Caco-2 (cell line): ENCODE data around the gene CAPN15. TPM values are rescaled to one million over a fixed set of nuclear protein-coding genes. Genes with fewer than 3 reads are reported as not detected.

Experiments
- BruUV-seq: library from RNA; stranded (reverse); fragments of 400-500 nt; replicated peaks from 2 replicates; lab custom pipeline; 2021; lab: Mats Ljungman, UMichigan
- CTCF ChIA-PET: fragments of 300-600 bp; sonication (Branson Sonifier 250); formaldehyde crosslinking; loops from one replicate; lab custom pipeline; 2022; ENCODE audit warnings: antibody characterized with exemption; lab: Charles Lee
- POLR2A ChIA-PET: fragments of 300-600 bp; sonication (Branson Sonifier 250); formaldehyde crosslinking; loops from one replicate; lab custom pipeline; 2022; ENCODE audit warnings: antibody characterized with exemption; lab: Charles Lee
- DNase-seq, 2 experiments: peaks; one replicate each; pipeline versions ENCODE4 v3.0.0 to v3.0.0-alpha.2; 2020 to 2022
- H3K27me3 ChIP-seq: replicated peaks from 2 replicates; pipeline ENCODE4 v1.6.0; 2011; ENCODE audit warnings: low read length; ENCODE audit not compliant: control insufficient read depth, insufficient read depth
- H3K36me3 ChIP-seq: 2 replicates; pipeline ENCODE4 v1.5.1; 2011; ENCODE audit warnings: low read length; ENCODE audit not compliant: control insufficient read depth, insufficient read depth
- H3K4me1 ChIP-seq: fragments of 250-450 bp; sonication (Bioruptor Pico); 2 replicates; pipeline ENCODE4 v1.5.1; 2020; ENCODE audit warnings: mild to moderate bottlenecking
- H3K4me3 ChIP-seq: 2 replicates; pipeline ENCODE4 v1.5.1; 2011; ENCODE audit warnings: low read depth, mild to moderate bottlenecking, control low read depth, low read length
- H3K9me3 ChIP-seq: fragments of 250-450 bp; sonication (Bioruptor Pico); 2 replicates; pipeline ENCODE4 v1.5.1; 2020; ENCODE audit warnings: mild to moderate bottlenecking, moderate library complexity
- H3K27ac Mint-ChIP-seq: one replicate; pipeline ENCODE4 v1.8.0; 2022; ENCODE audit warnings: mixed read lengths; ENCODE audit not compliant: unreplicated experiment
- H3K27me3 Mint-ChIP-seq: one replicate; pipeline ENCODE4 v1.8.0; 2022; ENCODE audit warnings: mixed read lengths; ENCODE audit not compliant: insufficient read depth, unreplicated experiment
- H3K36me3 Mint-ChIP-seq: one replicate; pipeline ENCODE4 v1.8.0; 2022; ENCODE audit warnings: mild to moderate bottlenecking, mixed read lengths; ENCODE audit not compliant: insufficient read depth, unreplicated experiment
- H3K4me1 Mint-ChIP-seq: one replicate; pipeline ENCODE4 v1.8.0; 2022; ENCODE audit warnings: low read depth, mixed read lengths; ENCODE audit not compliant: unreplicated experiment
- H3K4me3 Mint-ChIP-seq: one replicate; pipeline ENCODE4 v1.8.0; 2022; ENCODE audit warnings: mild to moderate bottlenecking, moderate library complexity, mixed read lengths; ENCODE audit not compliant: unreplicated experiment
- H3K9me3 Mint-ChIP-seq: one replicate; pipeline ENCODE4 v1.8.0; 2022; ENCODE audit warnings: mixed read lengths; ENCODE audit not compliant: unreplicated experiment
- CTCF ChIP-seq, 2 experiments: fragments of 200-600 bp in 1 of 2; IDR thresholded peaks; 1 replicate in 1 of 2; 2 replicates in 1 of 2; pipeline versions ENCODE4 v1.5.1 to v1.8.0; 2011 to 2022; ENCODE audit warnings: antibody characterized with exemption in 1 of 2, control low read depth in 1 of 2, inconsistent platforms in 1 of 2, low read depth in 1 of 2, low read length in 1 of 2, mild to moderate bottlenecking in 1 of 2, moderate library complexity in 1 of 2; ENCODE audit not compliant: insufficient read depth in 1 of 2, severe bottlenecking in 1 of 2, unreplicated experiment in 1 of 2
- intact Hi-C: fragments of 100-400 bp; cut with micrococcal nuclease; formaldehyde crosslinking; loops from one replicate; pipeline ENCODE4 v1.10.0; 2022; ENCODE audit not compliant: unreplicated experiment
- total RNA-seq: library from RNA; stranded (reverse); gene quantifications from 2 replicates; pipeline ENCODE4 v1.2.3, GENCODE V29; 2022

Gene CAPN15
- total RNA-seq, 1 experiment from 2014 or later, result 85.3 TPM

GRCh38 chr16:556474-557173 lies 29.1 kb downstream of the CAPN15 start:
- H3K27ac Mint-ChIP-seq, result no peak overlapping the region
- H3K4me3 Mint-ChIP-seq, result no peak overlapping the region
- intact Hi-C loops, result no loop called here
- Histone ChIP-seq H3K36me3 (no peaks in the 10 kb centered on the region), H3K4me1 (no peaks in the 10 kb centered on the region), H3K27me3 (no peaks in the 10 kb centered on the region), H3K9me3 (no peaks in the 10 kb centered on the region), H3K4me3 (no peak overlapping the region)
- no peaks in the 10 kb centered on the region for H3K4me1 Mint-ChIP-seq
- POLR2A ChIA-PET, result no interaction called here
- H3K27me3 Mint-ChIP-seq, result no peaks in the 10 kb centered on the region
- no peaks in the 10 kb centered on the region for H3K9me3 Mint-ChIP-seq
- CTCF ChIA-PET, result no interaction called here
- no peak for DNase-seq
- H3K36me3 Mint-ChIP-seq, result no peaks in the 10 kb centered on the region
- no peak for TF ChIP-seq CTCF (IDR thresholded peaks at IDR 0.05; ENCODE audit: insufficient read depth in 1 of 2, low read depth in 1 of 2, low read length in 1 of 2, severe bottlenecking in 1 of 2, unreplicated experiment in 1 of 2)
- no TSS peak for BruUV-seq

- no peaks in the 10 kb centered on the region for H3K9me3 Mint-ChIP-seq
- intact Hi-C loops, result no loop called here
Observed at GRCh38 chr16:557463-558297, 30.2 kb downstream of the CAPN15 start.

More at GRCh38 chr16:557463-558297, 30.2 kb downstream of the CAPN15 start:
- no peaks in the 10 kb centered on the region for H3K27me3 ChIP-seq
- no peaks in the 10 kb centered on the region for H3K4me1 ChIP-seq
- no peak overlapping the region for H3K4me3 ChIP-seq
- no peaks in the 10 kb centered on the region for H3K36me3 ChIP-seq
- POLR2A ChIA-PET, result interaction anchor here (0.6 kb wide), 1 partner anchor 76 kb away, joined by 3 read pairs; no protein-coding TSS in a partner anchor
- TF ChIP-seq CTCF (IDR thresholded peaks at IDR 0.05; ENCODE audit: insufficient read depth in 1 of 2, low read depth in 1 of 2, low read length in 1 of 2, severe bottlenecking in 1 of 2, unreplicated experiment in 1 of 2), result no peak
- CTCF ChIA-PET, result no interaction called here
- BruUV-seq, result no TSS peak
- H3K4me3 Mint-ChIP-seq, result no peak overlapping the region
- H3K27ac Mint-ChIP-seq, result no peak overlapping the region
- H3K9me3 ChIP-seq, result no peaks in the 10 kb centered on the region
- DNase-seq, result no peak
- no peaks in the 10 kb centered on the region for H3K4me1 Mint-ChIP-seq
- H3K27me3 Mint-ChIP-seq, result no peaks in the 10 kb centered on the region
- no peaks in the 10 kb centered on the region for H3K36me3 Mint-ChIP-seq
